DOHH2 (cell line): ENCODE data around the gene ZIC5.

Experiments
- EZH2phosphoT487 ChIP-seq: fragments of 200-600 bp; sonication (generic); IDR thresholded peaks from 2 replicates; pipeline ENCODE4 v1.6.1; 2017; ENCODE audit warnings: borderline replicate concordance, mild to moderate bottlenecking, antibody characterized with exemption, low read length, moderate library complexity, mixed read lengths
- TF ChIP-seq, protein P1 (sequence below): fragments of 200-600 bp; sonication (generic); IDR thresholded peaks from one replicate; pipeline ENCODE4 v1.5.1; 2014; ENCODE audit warnings: antibody characterized with exemption, mild to moderate bottlenecking, low read depth, low read length; ENCODE audit not compliant: poor library complexity, severe bottlenecking

DNA sequence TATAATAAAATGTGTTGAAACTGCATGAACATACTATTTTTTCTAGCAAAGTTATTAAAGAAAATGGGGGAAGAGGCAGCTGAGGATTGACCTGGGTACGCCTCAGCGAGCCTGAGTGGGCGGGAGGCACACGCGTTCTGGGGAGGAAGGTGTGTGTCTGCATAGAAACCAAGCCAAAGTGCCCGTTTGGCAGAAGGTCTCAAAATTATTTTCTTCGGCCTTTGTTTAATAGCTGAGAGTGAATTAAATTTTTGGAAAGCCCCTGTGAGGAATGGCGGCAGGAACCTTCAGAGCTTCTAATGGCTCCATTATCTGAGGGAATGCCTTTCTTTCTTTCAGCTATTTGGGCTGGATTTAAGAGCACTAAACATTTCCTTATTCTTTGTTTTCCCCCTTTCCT, 15.2 kb upstream of the ZIC5 start:
- TF ChIP-seq, protein P1, sequence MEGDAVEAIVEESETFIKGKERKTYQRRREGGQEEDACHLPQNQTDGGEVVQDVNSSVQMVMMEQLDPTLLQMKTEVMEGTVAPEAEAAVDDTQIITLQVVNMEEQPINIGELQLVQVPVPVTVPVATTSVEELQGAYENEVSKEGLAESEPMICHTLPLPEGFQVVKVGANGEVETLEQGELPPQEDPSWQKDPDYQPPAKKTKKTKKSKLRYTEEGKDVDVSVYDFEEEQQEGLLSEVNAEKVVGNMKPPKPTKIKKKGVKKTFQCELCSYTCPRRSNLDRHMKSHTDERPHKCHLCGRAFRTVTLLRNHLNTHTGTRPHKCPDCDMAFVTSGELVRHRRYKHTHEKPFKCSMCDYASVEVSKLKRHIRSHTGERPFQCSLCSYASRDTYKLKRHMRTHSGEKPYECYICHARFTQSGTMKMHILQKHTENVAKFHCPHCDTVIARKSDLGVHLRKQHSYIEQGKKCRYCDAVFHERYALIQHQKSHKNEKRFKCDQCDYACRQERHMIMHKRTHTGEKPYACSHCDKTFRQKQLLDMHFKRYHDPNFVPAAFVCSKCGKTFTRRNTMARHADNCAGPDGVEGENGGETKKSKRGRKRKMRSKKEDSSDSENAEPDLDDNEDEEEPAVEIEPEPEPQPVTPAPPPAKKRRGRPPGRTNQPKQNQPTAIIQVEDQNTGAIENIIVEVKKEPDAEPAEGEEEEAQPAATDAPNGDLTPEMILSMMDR, result no peak
- no peak for TF ChIP-seq EZH2phosphoT487
